ENCODE results near the gene TTC6.
"Not testable (repeated sequence)": the region's sequence is repeated elsewhere in the genome, so short reads cannot be mapped to it uniquely, and the experiment has no call there.

The TTC6 gene, protein sequence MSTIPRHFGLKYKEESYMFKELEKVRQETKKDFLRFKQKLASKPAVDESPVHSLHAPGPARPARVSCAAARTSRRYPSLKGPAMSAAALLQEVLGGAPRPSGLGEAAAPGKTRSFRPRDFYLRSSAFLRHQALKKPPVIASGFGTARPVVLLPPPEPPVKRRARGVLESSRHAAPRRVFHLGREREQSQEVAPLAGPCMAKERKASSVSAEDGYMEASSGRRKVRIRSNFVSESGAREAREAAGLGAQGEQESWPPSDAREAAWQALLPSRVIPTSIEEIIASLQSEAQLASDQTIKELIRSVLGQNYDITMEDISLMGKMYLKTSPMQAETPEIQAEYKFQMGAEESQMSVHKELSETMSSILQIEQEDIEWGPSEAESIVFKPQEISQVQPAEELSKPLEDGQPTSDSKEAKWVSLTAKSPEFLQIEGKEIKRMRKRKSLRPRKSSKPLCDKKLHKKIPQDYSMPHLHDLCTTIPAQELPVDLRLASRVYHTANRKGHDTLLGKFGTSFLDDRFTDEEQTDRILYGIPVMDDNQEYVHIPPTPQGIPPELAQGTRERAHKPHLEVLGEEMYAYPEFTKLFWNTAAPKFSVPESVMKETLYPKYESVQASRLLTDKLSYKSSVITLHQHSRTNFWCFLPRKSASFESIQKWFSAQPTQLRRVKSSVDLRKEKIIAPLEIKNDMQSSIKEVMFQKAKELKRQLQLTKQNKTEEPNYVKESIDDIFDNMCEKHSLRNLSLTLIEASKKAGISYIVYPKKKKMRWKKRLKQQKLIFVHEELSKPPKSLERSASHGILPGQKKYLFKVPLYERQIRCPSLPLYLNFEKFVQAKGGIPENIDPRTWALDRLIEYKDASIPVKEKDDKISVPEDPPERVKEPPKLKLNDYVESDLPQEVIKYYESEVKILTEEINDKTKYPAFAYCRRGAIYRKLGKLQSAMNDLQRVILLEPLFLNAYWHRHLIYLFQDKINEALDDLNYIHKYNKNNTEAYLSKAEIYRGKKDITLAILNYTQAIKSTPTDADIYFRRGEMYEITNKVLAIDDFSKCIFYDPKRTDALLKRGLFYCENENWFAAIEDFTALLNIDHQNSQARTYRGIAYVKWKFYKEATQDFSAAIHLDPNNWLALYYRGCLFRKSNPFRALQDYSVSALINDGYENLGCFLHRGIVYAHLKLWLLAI (N-terminal part only)

DNA sequence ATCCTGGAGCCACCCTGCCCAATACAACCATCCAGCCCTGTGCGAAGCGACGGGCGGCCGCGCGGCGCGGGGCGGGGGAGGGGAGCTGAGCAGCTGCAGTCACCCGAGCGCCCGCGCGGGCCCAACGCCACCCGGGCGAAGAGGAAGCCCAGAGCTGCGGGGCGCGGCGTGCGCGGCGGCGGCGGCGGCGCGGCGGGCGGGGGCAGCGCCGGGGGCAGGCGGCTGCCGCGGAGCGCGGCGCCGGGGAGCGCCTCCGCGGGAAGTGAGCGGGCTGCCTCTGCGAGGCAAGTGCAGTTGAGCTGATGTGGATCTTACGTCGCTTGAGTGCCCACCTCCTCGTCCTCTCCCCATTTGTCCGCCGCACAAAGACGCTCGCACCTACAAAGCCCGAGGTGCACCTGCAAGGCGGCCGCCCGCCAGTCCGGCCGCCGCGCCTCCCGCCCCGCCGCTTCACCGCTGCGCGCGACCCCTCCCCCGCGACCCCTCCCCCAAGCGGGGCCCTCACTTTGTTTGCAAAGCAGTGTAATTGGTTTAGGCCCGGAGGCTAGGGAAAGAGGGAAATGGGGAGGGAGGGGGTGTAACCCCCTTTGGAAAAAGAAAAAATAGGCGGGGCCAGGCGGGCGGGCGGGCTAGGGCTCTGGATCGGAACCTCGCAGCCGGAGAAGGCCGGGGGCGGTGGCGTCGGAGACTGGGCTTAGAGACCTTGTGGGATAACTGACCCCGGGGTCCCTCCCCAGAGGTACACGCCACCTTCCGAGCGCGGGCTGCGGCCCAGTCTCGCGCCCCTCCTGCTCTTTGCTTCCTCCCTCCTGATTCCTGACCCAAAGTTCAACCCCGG, at the start of gene TTC6, which contains the start of gene FOXA1:
TSS of gene TTC6 (plus strand) at position 659 of the 838 bp plus-strand sequence. CDS start 26,436 bp downstream, outside the sequence.
TSS of gene FOXA1 (minus strand) at position 279 of the 838 bp plus-strand sequence. CDS start at position 2, 277 bp downstream.
- no peak for DNase-seq

DNA sequence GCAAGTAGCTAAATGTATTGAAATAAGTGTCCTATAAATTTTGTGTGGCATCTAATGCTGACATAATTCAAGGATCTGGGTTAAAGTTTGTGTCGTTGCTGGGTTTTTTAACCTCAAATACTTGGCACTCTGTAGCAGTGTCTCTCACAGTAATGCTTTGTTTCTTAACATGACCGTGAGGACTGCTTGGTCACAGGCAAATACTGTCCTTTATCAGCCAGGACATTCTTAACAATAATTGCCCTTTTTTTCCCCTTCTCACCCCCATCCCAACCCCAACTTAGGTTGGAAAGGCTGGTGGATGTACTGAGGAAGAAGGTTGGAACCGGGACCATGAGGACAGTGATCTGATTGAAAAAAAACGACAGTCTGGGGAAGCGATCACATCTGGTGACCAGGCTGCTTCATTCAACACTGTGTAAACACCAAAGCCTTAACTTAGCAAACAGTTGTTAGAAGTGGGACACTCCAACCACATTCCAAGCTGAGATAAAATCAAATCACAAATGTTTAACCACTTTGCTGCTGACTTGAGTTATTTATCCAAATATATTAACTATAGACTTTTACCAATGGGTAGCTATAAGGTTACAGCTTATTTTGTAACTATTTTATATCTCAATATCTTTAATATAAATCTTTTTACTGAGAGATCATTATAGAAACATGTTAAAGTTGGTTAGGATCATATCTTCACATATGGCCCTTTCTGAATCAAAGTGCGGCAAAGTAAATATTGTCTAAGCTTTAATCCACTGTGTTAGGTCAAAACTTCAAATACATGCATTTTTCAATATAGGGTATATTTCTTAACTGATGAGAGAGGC, 48.6 kb upstream of the TTC6 start:
- DNase-seq, result no peak

- DNase-seq, result no peak
These were observed 44.9 kb upstream of the TTC6 start for GRCh38 chr14:37550511-37550910.

DNA sequence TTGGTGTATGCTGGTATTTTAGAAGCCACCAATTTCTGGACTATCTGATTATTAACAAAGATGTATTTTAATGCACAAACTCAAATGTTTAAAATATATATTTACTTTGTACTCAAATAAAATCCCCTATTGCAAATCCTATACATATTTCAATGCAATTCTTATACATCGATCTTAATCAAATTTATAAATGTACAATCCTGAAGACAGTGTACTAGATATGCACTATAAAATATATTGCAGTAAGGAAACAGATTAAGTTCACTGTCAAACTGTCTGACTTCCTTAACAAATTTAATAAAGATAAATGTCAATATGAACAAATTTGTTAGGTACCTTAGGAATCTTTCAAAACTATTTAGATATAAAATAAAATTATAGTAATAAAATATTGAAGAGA, 44.3 kb upstream of the TTC6 start:
- DNase-seq, result no peak

- DNase-seq, result no peak
These were observed 41.4 kb upstream of the TTC6 start for GRCh38 chr14:37553935-37554550.

- not testable (repeated sequence) for DNase-seq
These were observed 39.8 kb upstream of the TTC6 start for GRCh38 chr14:37555596-37555995.

- DNase-seq, result no peak
These were observed 36.7 kb upstream of the TTC6 start for GRCh38 chr14:37558740-37559139.

- DNase-seq, result no peak
These were observed 36.0 kb upstream of the TTC6 start for GRCh38 chr14:37559386-37559785.

DNA sequence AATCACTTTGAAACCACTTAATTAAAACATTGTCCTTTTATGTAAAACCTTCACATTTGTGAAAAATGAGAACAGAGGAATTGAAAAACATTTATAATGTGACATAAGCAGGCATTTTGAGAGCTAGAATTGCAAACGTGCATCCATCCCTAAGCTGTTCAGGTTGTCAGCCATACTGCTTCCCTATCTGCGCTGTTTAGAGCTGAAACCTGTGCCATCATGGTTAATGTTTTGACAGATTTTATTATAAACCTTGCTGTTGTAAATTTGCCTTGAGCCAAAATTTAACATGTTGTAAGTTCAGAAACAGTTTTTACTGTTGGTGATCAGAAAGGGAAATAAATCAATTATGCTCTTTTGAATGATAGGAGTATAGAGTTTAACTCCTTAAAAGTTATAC, 32.2 kb upstream of the TTC6 start:
- no peak for DNase-seq

DNA sequence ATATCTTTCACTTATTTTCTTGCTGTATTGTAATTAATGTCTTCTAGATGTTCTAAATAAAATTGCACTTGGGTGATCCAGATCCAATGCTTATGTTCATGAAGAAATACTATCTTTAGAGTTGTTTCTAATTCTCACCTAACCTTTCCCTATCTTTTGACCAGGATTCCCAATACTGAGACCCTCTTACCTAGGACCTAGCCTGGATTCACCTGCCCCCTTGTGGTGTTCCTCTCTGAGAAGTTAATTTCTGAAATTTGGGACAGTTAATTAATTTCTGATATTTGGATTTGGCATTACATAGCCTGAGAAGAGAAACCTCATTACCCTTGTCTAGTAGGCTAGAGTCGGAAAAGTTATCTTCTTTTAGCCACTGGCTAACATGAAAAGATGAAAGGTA, 29.9 kb upstream of the TTC6 start:
- no peak for DNase-seq

DNA sequence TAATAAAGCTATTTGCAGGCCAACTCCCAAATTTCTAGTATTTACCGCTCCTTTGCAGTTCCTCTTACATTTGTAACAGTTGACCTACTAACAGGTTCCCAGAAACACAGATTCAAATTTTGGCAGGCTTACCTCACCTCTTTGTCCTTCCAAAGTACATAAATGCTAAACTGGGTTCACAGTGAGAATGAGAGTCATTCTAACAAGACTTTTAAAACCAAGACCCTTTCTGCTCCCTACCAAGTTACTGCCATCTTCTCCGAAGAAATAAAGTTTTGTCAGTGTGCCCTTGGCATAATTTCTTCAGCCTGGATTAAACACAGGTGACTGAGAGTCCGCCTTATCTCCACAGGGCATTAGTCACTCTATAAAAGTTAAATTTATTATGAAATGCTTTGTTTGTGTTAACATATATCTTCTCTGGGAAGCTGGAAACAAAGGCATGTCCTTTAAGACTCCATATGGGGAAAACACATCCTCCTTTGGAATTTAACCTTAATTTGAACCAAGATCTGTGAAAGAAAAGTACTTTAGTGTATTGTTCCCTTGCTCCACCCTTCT, 28.5 kb upstream of the TTC6 start:
- no peak for DNase-seq

DNA sequence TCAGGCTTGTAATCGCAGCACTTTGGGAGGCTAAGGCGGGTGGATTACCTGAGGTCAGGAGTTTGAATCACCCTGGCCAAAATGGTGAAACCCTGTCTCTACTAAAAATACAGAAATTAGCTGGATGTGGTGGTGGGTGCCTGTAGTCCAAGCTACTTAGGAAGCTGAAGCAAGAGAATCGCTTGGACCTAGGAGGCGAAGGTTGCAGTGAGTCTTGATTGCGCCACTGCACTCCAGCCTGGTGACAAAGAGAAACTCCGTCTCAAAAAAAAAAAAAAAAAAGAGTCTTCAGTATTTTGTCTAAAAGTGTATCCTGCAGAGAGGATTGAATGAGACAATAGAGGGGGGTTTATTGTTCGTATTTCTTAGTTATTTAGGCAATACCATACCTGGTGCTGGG, 25.7 kb upstream of the TTC6 start:
- no peak for DNase-seq

GRCh38 chr14:37571391-37571790, 24.0 kb upstream of the TTC6 start:
- DNase-seq, result no peak

GRCh38 chr14:37573356-37573755, 22.1 kb upstream of the TTC6 start:
- no peak for DNase-seq

DNA sequence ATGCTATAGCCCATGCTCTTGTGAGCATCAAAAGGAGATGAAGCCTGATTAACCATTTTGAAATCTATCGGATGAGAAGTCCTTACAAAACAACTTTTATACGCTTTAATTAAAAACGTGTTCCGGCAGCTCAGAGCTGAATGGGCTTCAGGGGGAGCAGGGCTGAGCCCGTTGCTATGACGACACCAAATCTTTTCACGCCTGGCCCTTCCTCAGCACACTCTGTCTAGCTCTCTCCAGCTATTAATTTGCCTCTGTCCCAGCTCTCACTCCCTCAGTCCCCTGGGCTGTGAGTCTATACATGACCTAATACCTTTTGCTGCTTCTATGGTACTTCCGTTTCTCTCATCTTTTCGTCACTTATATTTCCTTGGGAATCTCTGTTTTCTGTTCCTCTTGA, 16.2 kb upstream of the TTC6 start:
- no peak for DNase-seq

- no peak for DNase-seq
These were observed 15.3 kb upstream of the TTC6 start for GRCh38 chr14:37580146-37580545.

DNA sequence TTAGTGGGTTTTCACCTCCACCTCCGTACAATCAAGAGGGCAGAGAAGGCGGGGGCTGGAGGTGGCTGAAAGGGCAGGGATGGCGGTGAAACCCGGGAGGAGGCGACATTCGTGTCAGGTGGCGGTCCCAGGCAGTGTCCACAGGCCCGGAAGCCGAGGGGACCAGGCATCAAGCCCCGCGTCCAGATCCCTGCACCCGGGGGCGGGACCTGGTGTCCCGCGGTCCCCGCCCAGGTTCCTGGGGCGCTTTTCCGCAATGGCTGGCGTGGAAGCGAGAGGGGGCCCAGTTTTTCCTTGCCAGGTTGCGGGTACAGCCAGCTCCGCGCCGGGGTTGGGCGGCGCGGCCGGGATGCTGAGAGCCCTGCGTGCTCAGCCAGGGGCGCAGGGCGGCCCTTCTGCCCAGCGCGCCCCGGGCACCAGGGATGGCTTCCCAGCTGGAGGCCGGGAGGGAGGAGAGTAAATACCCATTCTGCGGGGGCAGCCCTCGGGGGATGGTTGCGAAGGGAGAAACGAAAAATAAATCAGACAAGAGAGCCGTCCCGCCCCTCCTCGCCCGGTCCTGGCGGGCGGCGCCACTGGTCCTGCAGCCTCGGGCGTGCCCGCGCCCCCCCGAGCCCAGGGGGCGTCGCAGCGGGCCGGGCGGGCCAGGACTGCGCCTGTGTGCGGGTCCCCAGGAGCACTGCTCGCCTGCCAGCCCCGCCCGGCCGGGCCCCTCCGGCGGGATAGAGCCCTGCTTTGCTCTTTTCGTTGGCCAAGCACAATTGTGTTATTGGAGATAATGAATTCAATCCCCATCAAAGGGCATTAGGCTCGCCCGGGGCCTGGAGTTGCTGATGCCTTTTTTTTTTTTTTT, 11.8 kb upstream of the TTC6 start:
- no peak for DNase-seq

DNA sequence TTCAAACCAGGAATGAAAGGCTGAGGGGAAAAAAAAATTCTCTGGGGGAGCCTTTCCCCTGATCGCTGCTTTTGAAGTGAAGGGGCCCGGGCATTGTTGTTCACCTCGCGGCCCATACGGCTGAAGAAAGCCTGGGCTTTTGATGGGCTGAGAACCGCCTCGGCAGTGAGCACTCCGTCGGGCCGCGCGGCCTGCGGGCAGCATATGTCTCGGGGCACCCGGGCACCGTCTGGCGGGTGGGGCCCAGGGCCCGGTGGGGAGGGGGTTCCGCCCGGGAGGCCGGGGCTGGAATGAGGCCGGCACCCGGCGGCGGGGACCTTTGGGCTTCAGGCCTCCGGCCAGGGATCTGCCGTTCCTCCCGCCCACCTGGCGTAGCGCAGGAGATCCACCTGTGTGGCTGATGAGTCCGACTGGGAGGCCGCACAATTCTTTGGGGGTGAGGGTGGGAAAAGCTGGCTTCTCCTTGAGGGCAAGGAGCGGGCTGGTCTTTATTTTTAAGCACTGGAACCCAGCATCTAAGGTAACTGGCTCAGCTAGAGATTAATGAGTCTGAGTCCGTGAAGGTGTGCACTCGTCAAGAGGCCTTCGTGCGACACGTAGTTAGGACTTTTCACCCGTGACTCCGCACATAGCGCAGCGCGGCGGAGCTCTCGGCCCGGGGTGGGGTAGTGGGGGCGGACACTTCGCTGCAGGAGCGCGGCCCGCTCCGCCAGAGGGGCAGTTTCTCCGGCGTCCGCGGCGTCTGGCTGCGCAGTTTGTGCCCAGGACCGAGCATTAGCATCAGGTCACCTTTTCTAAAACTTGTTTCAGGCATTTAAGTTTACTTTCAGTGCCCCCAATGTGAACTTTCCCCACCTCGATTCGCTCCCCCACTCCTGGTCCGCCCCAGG, 11.0 kb upstream of the TTC6 start:
- no peak for DNase-seq

Data from stimulated activated naive CD4-positive, alpha-beta T cell (primary cell).